Caco-2 (cell line): ENCODE measurements around the gene FAM13A. TPM values are rescaled to one million over a fixed set of nuclear protein-coding genes. Genes with fewer than 3 reads are reported as not detected.

Experiments used
- BruUV-seq: library from RNA; stranded (reverse); fragments of 400-500 nt; replicated peaks from 2 replicates; lab custom pipeline; 2021; lab: Mats Ljungman, UMichigan
- CTCF ChIA-PET: fragments of 300-600 bp; sonication (Branson Sonifier 250); formaldehyde crosslinking; loops from one replicate; lab custom pipeline; 2022; ENCODE audit warnings: antibody characterized with exemption; lab: Charles Lee
- POLR2A ChIA-PET: fragments of 300-600 bp; sonication (Branson Sonifier 250); formaldehyde crosslinking; loops from one replicate; lab custom pipeline; 2022; ENCODE audit warnings: antibody characterized with exemption; lab: Charles Lee
- DNase-seq, 2 experiments: peaks; one replicate each; pipeline versions ENCODE4 v3.0.0 to v3.0.0-alpha.2; 2020 to 2022
- H3K27me3 ChIP-seq: replicated peaks from 2 replicates; pipeline ENCODE4 v1.6.0; 2011; ENCODE audit warnings: low read length; ENCODE audit not compliant: control insufficient read depth, insufficient read depth
- H3K36me3 ChIP-seq: 2 replicates; pipeline ENCODE4 v1.5.1; 2011; ENCODE audit warnings: low read length; ENCODE audit not compliant: control insufficient read depth, insufficient read depth
- H3K4me1 ChIP-seq: fragments of 250-450 bp; sonication (Bioruptor Pico); 2 replicates; pipeline ENCODE4 v1.5.1; 2020; ENCODE audit warnings: mild to moderate bottlenecking
- H3K4me3 ChIP-seq: 2 replicates; pipeline ENCODE4 v1.5.1; 2011; ENCODE audit warnings: low read depth, mild to moderate bottlenecking, control low read depth, low read length
- H3K9me3 ChIP-seq: fragments of 250-450 bp; sonication (Bioruptor Pico); 2 replicates; pipeline ENCODE4 v1.5.1; 2020; ENCODE audit warnings: mild to moderate bottlenecking, moderate library complexity
- H3K27ac Mint-ChIP-seq: one replicate; pipeline ENCODE4 v1.8.0; 2022; ENCODE audit warnings: mixed read lengths; ENCODE audit not compliant: unreplicated experiment
- H3K27me3 Mint-ChIP-seq: one replicate; pipeline ENCODE4 v1.8.0; 2022; ENCODE audit warnings: mixed read lengths; ENCODE audit not compliant: insufficient read depth, unreplicated experiment
- H3K36me3 Mint-ChIP-seq: one replicate; pipeline ENCODE4 v1.8.0; 2022; ENCODE audit warnings: mild to moderate bottlenecking, mixed read lengths; ENCODE audit not compliant: insufficient read depth, unreplicated experiment
- H3K4me1 Mint-ChIP-seq: one replicate; pipeline ENCODE4 v1.8.0; 2022; ENCODE audit warnings: low read depth, mixed read lengths; ENCODE audit not compliant: unreplicated experiment
- H3K4me3 Mint-ChIP-seq: one replicate; pipeline ENCODE4 v1.8.0; 2022; ENCODE audit warnings: mild to moderate bottlenecking, moderate library complexity, mixed read lengths; ENCODE audit not compliant: unreplicated experiment
- H3K9me3 Mint-ChIP-seq: one replicate; pipeline ENCODE4 v1.8.0; 2022; ENCODE audit warnings: mixed read lengths; ENCODE audit not compliant: unreplicated experiment
- intact Hi-C: fragments of 100-400 bp; cut with micrococcal nuclease; formaldehyde crosslinking; loops from one replicate; pipeline ENCODE4 v1.10.0; 2022; ENCODE audit not compliant: unreplicated experiment
- total RNA-seq: library from RNA; stranded (reverse); gene quantifications from 2 replicates; pipeline ENCODE4 v1.2.3, GENCODE V29; 2022
- TF ChIP-seq, protein P1 (sequence below), 2 experiments: fragments of 200-600 bp in 1 of 2; IDR thresholded peaks; 1 replicate in 1 of 2; 2 replicates in 1 of 2; pipeline versions ENCODE4 v1.5.1 to v1.8.0; 2011 to 2022; ENCODE audit warnings: antibody characterized with exemption in 1 of 2, control low read depth in 1 of 2, inconsistent platforms in 1 of 2, low read depth in 1 of 2, low read length in 1 of 2, mild to moderate bottlenecking in 1 of 2, moderate library complexity in 1 of 2; ENCODE audit not compliant: insufficient read depth in 1 of 2, severe bottlenecking in 1 of 2, unreplicated experiment in 1 of 2

Gene FAM13A
- total RNA-seq, 1 experiment from 2014 or later, result 11.0 TPM

DNA sequence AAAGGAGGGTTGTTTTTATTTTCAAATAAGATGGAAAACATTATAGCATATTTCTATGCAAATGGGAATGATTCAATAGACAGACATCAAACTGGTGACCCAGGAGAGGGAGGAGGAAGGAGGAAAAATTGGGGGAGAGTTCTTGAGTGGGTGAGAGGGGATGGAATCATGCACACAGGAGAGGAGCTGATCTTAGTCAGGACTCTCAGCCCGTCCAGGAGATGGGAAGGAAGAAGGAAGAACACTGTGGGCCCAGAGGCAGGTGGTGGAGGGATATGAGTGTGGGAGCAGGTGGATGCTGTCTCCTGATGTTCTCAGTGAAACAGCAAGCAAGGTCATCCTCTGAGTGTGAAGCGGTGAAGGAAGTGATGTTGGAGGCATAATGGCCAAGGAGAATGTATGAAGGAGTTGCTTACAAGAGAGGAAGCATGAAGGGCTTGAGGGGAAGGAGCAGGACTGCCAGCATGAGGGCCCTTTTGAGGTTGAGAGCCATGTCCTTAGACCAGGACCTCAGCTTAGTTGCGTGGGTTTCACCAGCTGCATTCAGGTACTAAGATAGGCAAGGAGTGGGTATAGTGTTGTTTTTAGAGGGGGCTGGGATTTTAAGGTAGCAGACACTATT lies 197.7 kb downstream of the FAM13A start:
- no peaks in the 10 kb centered on the region for H3K36me3 Mint-ChIP-seq
- ChIA-PET CTCF (no interaction called here), POLR2A (no interaction called here)
- no peak overlapping the region for H3K4me3 ChIP-seq
- H3K36me3 ChIP-seq, result no peaks in the 10 kb centered on the region
- H3K27ac Mint-ChIP-seq, result no peak overlapping the region
- no peaks in the 10 kb centered on the region for H3K27me3 Mint-ChIP-seq
- intact Hi-C loops, result no loop called here
- H3K4me1 ChIP-seq, result no peaks in the 10 kb centered on the region
- no peaks in the 10 kb centered on the region for H3K27me3 ChIP-seq
- no peaks in the 10 kb centered on the region for H3K4me1 Mint-ChIP-seq
- H3K4me3 Mint-ChIP-seq, result no peak overlapping the region
- TF ChIP-seq, protein P1, sequence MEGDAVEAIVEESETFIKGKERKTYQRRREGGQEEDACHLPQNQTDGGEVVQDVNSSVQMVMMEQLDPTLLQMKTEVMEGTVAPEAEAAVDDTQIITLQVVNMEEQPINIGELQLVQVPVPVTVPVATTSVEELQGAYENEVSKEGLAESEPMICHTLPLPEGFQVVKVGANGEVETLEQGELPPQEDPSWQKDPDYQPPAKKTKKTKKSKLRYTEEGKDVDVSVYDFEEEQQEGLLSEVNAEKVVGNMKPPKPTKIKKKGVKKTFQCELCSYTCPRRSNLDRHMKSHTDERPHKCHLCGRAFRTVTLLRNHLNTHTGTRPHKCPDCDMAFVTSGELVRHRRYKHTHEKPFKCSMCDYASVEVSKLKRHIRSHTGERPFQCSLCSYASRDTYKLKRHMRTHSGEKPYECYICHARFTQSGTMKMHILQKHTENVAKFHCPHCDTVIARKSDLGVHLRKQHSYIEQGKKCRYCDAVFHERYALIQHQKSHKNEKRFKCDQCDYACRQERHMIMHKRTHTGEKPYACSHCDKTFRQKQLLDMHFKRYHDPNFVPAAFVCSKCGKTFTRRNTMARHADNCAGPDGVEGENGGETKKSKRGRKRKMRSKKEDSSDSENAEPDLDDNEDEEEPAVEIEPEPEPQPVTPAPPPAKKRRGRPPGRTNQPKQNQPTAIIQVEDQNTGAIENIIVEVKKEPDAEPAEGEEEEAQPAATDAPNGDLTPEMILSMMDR (IDR thresholded peaks at IDR 0.05; ENCODE audit: insufficient read depth in 1 of 2, low read depth in 1 of 2, low read length in 1 of 2, severe bottlenecking in 1 of 2, unreplicated experiment in 1 of 2), result no peak
- H3K9me3 Mint-ChIP-seq, result no peaks in the 10 kb centered on the region
- BruUV-seq, result no TSS peak
- H3K9me3 ChIP-seq, result no peaks in the 10 kb centered on the region
- no peak for DNase-seq

DNA sequence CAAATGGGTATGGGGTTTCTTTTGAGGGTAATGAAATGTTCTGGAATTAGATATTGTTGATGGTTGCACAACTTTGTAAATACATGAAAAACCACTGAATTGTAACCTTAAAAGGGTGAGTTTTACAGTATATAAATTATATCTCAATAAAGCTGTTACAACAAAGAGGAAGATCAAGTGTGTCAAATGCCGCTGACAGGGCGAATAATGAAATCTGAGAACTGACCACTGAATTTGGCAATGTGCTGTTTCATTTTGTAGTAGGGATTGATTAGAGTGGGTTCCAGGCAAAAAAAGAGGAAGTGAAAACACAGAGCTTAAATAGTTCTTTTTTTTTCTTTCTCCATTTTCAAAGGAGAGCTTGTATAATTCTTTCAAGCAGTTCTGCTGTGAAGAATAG lies 198.2 kb downstream of the FAM13A start:
- no peaks in the 10 kb centered on the region for H3K9me3 Mint-ChIP-seq
- Histone ChIP-seq H3K4me1 (no peaks in the 10 kb centered on the region), H3K36me3 (no peaks in the 10 kb centered on the region), H3K4me3 (no peak overlapping the region), H3K27me3 (no peaks in the 10 kb centered on the region), H3K9me3 (no peaks in the 10 kb centered on the region)
- TF ChIP-seq, protein P1 (IDR thresholded peaks at IDR 0.05; ENCODE audit: insufficient read depth in 1 of 2, low read depth in 1 of 2, low read length in 1 of 2, severe bottlenecking in 1 of 2, unreplicated experiment in 1 of 2), result no peak
- H3K4me1 Mint-ChIP-seq, result no peaks in the 10 kb centered on the region
- ChIA-PET CTCF (no interaction called here), POLR2A (no interaction called here)
- intact Hi-C loops, result no loop called here
- no peaks in the 10 kb centered on the region for H3K27me3 Mint-ChIP-seq
- no peak for DNase-seq
- BruUV-seq, result no TSS peak
- H3K4me3 Mint-ChIP-seq, result no peak overlapping the region
- H3K27ac Mint-ChIP-seq, result no peak overlapping the region
- H3K36me3 Mint-ChIP-seq, result no peaks in the 10 kb centered on the region

DNA sequence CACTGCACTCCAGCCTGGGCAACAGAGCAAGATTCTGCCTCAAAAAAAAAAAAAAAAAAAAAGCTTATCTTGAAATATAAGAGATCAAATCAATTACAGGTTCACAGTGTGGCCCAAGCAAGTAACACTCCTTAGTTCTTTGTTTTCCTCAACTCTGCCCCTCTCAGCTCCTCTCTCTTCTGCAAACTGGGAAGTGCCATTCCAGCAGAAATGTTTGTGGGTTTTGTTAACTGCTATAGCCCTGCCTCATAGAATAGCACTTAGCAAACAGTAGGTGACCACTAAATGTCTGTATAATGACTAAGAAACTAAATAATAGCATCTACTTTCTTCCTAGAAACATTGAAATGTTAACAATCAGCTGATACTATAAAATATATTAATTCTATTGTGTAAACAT lies 199.4 kb downstream of the FAM13A start:
- H3K9me3 Mint-ChIP-seq, result no peaks in the 10 kb centered on the region
- no peak overlapping the region for H3K4me3 Mint-ChIP-seq
- TF ChIP-seq, protein P1 (IDR thresholded peaks at IDR 0.05; ENCODE audit: insufficient read depth in 1 of 2, low read depth in 1 of 2, low read length in 1 of 2, severe bottlenecking in 1 of 2, unreplicated experiment in 1 of 2), result no peak
- H3K36me3 Mint-ChIP-seq, result no peaks in the 10 kb centered on the region
- H3K27me3 Mint-ChIP-seq, result no peaks in the 10 kb centered on the region
- DNase-seq, result no peak
- Histone ChIP-seq H3K9me3 (no peaks in the 10 kb centered on the region), H3K4me3 (no peak overlapping the region), H3K36me3 (no peaks in the 10 kb centered on the region), H3K27me3 (no peaks in the 10 kb centered on the region), H3K4me1 (no peaks in the 10 kb centered on the region)
- no TSS peak for BruUV-seq
- no peak overlapping the region for H3K27ac Mint-ChIP-seq
- POLR2A ChIA-PET, result interaction anchor here (0.6 kb wide), 1 partner anchor 30 kb away, joined by 5 read pairs; no protein-coding TSS in a partner anchor
- intact Hi-C loops, result no loop called here
- CTCF ChIA-PET, result no interaction called here
- H3K4me1 Mint-ChIP-seq, result no peaks in the 10 kb centered on the region
